Thyroid gland (tissue), 4 donors: ENCODE measurements around the gene TRPV3.

ENCODE experiments used
- CTCF ChIP-seq, 6 experiments: fragments of 200-600 bp in 3 of 6; fragments of 450-650 bp in 3 of 6; sonication (generic) in 3 of 6; IDR thresholded peaks; one replicate each; pipeline ENCODE4 v1.5.1; 2016 to 2019; ENCODE audit warnings: antibody characterized with exemption in 6 of 6, mild to moderate bottlenecking in 2 of 6, inconsistent platforms in 1 of 6, moderate library complexity in 1 of 6
- POLR2A ChIP-seq, 2 donors: fragments of 450-650 bp; IDR thresholded peaks; one replicate each; pipeline ENCODE4 v1.6.1; 2017; ENCODE audit warnings: antibody characterized with exemption in 2 of 2, mild to moderate bottlenecking in 2 of 2, moderate library complexity in 1 of 2

GRCh38 chr17:3590768-3591167 lies 33.2 kb upstream of the TRPV3 start:
- TF ChIP-seq POLR2A (IDR thresholded peaks at IDR 0.05) (no peak), CTCF (IDR thresholded peaks at IDR 0.05) (no peak)
